Ascending aorta (tissue), 2 donors: ENCODE results near the gene NPS. TPM values are rescaled to one million over a fixed set of nuclear protein-coding genes. Genes with fewer than 3 reads are reported as not detected.

Experiments used
- DNase-seq, 2 donors: peaks; one replicate each; pipeline ENCODE4 v3.0.0-alpha.2; 2019; ENCODE audit warnings: low spot score in 2 of 2
- H3K27ac ChIP-seq, 2 donors: fragments of 200-600 bp; sonication (generic); one replicate each; pipeline ENCODE4 v1.5.1; 2016 to 2017; ENCODE audit warnings: mild to moderate bottlenecking in 1 of 2
- H3K27me3 ChIP-seq: fragments of 200-600 bp; sonication (generic); one replicate; pipeline ENCODE4 v1.5.1; 2017
- H3K36me3 ChIP-seq, 2 donors: fragments of 200-600 bp; sonication (generic); one replicate each; pipeline ENCODE4 v1.5.1; 2016
- H3K4me1 ChIP-seq, 2 donors: fragments of 200-600 bp; sonication (generic); one replicate each; pipeline ENCODE4 v1.5.1; 2016 to 2017; ENCODE audit warnings: mild to moderate bottlenecking in 1 of 2
- H3K4me3 ChIP-seq, 2 donors: fragments of 200-600 bp; sonication (generic); one replicate each; pipeline ENCODE4 v1.5.1; 2016 to 2017; ENCODE audit warnings: mild to moderate bottlenecking in 1 of 2
- H3K9me3 ChIP-seq, 2 donors: fragments of 200-600 bp; sonication (generic); one replicate each; pipeline ENCODE4 v1.5.1; 2016
- intact Hi-C: fragments of 100-400 bp; cut with DNase I; formaldehyde crosslinking; loops from one replicate; pipeline ENCODE4 v1.15.1; 2023
- total RNA-seq: library from RNA; depleted of rRNA; stranded (reverse); fragments of >200 nt; gene quantifications from one replicate; pipeline ENCODE4 v1.1.0, GENCODE V29; 2016
- TF ChIP-seq, protein P1 (sequence below), 3 experiments: fragments of 200-600 bp in 2 of 3; fragments of 450-650 bp in 1 of 3; sonication (generic) in 2 of 3; IDR thresholded peaks; one replicate each; pipeline ENCODE4 v1.5.1; 2016 to 2019; ENCODE audit warnings: antibody characterized with exemption in 3 of 3, mild to moderate bottlenecking in 1 of 3, moderate library complexity in 1 of 3

NPS gene
- total RNA-seq, 1 donor from 2014 or later = not detected

DNA sequence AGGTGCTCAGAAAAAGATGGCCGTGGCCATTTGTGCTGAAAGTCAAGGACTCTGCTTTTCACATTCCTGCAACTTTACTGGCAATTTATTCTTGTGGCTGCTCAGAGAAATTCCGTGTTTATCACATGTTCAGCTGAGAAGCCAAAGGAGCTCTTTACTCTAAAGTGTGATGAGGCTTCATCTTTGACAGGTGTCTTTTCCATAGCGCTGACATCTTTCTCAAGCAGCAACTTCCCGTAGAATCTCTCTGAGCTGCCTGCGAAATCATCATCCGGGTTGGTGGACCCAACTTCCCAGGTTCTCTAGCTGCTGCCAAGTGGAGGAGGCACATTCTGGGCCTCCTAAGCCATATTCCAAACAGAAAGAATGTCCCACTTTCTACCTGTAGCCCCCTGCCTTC, 16.9 kb upstream of the NPS start:
- H3K9me3 ChIP-seq = no peaks in the 10 kb centered on the region
- intact Hi-C loops = no loop called here
- no peaks in the 10 kb centered on the region for H3K36me3 ChIP-seq
- H3K4me1 ChIP-seq = no peaks in the 10 kb centered on the region
- H3K27me3 ChIP-seq = no peaks in the 10 kb centered on the region
- DNase-seq = no peak
- no peak overlapping the region for H3K27ac ChIP-seq
- TF ChIP-seq, protein P1, sequence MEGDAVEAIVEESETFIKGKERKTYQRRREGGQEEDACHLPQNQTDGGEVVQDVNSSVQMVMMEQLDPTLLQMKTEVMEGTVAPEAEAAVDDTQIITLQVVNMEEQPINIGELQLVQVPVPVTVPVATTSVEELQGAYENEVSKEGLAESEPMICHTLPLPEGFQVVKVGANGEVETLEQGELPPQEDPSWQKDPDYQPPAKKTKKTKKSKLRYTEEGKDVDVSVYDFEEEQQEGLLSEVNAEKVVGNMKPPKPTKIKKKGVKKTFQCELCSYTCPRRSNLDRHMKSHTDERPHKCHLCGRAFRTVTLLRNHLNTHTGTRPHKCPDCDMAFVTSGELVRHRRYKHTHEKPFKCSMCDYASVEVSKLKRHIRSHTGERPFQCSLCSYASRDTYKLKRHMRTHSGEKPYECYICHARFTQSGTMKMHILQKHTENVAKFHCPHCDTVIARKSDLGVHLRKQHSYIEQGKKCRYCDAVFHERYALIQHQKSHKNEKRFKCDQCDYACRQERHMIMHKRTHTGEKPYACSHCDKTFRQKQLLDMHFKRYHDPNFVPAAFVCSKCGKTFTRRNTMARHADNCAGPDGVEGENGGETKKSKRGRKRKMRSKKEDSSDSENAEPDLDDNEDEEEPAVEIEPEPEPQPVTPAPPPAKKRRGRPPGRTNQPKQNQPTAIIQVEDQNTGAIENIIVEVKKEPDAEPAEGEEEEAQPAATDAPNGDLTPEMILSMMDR (IDR thresholded peaks at IDR 0.05) = no peak
- H3K4me3 ChIP-seq = no peak overlapping the region

DNA sequence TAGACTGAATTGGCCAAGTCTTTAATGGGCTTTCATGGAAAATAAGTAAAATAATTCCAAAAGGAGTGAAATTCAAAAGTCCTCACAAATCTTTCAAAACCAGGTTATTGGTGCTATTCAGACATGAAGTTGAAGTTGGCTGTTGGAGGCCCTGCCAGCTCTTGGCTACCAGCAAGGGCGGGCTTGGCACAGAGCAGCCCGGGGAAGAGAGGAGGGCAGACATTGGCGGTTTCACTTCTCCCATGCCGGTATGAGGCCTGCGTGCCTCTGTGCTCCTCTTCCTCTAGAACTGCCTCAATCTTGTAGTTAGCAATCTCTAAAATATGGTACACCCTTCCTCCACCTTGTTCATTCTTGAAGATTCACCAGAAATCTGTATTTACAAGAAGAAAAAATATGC, 16.4 kb upstream of the NPS start:
- no peaks in the 10 kb centered on the region for H3K27me3 ChIP-seq
- no peak for DNase-seq
- H3K27ac ChIP-seq = no peak overlapping the region
- TF ChIP-seq, protein P1 (IDR thresholded peaks at IDR 0.05) = no peak
- no peak overlapping the region for H3K4me3 ChIP-seq
- H3K4me1 ChIP-seq = no peaks in the 10 kb centered on the region
- no peaks in the 10 kb centered on the region for H3K36me3 ChIP-seq
- no peaks in the 10 kb centered on the region for H3K9me3 ChIP-seq
- intact Hi-C loops = no loop called here

DNA sequence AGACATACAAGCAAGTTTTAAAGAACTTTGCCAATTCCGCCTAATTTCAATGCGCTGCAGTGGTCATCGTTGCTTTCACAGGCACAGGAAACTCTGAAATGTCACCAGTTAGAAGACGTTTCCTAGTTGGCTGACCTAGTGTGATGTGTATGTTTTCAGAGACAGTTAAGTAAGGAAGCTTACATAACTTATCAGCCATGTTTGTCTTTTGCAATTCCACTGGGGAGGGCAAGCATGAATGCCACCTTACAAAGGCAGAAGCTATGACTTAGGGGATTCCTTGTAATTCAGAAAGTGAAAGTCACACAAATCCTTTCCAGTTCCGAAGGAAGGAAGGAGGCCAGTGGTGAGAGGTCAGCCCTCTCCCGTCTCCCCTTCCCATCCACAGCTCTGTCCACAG, 15.0 kb upstream of the NPS start:
- Histone ChIP-seq H3K4me1 (no peaks in the 10 kb centered on the region), H3K9me3 (no peaks in the 10 kb centered on the region), H3K27me3 (no peaks in the 10 kb centered on the region), H3K27ac (no peak overlapping the region), H3K36me3 (no peaks in the 10 kb centered on the region), H3K4me3 (no peak overlapping the region)
- TF ChIP-seq, protein P1 (IDR thresholded peaks at IDR 0.05) = no peak
- intact Hi-C loops = no loop called here
- DNase-seq = no peak

DNA sequence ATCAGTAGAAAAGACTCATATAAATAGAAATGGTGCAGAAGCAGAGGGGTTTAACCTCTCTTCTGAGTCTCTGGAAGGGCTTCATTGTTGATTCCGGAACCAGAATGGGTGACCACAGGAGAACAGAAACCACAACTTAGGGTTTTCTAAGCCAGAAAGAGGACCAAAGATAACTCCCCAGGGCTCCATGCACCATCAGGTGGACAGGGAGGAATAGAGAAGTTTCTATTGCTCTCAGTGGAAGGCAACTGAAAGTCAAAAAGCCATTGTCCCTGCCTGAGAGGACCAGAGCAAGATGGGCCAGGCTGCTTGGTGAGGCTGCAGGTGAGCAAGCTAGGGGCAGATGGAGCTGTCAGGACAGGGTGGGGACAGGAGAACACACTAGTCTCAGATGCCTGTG, 14.6 kb upstream of the NPS start:
- Histone ChIP-seq H3K27ac (no peak overlapping the region), H3K4me3 (no peak overlapping the region), H3K9me3 (no peaks in the 10 kb centered on the region), H3K4me1 (no peaks in the 10 kb centered on the region), H3K27me3 (no peaks in the 10 kb centered on the region), H3K36me3 (no peaks in the 10 kb centered on the region)
- intact Hi-C loops = no loop called here
- TF ChIP-seq, protein P1 (IDR thresholded peaks at IDR 0.05) = no peak
- no peak for DNase-seq

DNA sequence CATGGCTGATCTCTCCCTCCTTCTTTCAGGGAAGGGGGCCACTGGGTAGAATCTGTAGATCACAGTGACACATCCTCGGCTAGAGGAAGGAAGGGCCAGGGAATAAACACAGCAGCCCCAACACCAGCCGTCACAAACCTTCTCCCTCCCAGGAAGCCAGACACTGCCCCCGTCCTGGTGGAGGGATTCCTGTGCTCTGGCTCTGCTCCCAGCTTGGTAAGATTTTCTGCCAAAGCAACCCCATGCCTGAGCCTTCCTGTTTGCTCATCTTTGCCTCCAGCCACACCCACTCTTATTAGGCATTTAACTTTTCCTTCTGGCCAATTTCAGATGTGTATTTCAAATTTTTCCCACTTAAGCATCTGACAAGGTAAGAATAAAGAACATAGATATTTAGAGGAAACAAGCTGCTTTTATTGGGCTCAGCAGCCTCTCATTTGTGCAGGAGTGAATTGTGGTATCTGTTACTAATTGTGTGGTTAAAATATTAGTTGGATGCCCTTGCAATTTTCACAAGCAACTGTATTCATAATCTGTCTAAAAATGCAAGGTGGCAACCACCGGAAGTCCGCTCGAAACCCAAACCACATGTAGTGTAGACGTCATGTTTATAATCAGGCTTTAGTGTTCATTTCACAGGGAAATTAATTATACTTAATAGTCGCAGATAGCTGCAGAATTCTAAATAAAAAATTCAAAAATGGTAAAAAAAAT, 13.2 kb upstream of the NPS start:
- Histone ChIP-seq H3K36me3 (no peaks in the 10 kb centered on the region), H3K4me1 (no peaks in the 10 kb centered on the region), H3K27me3 (no peaks in the 10 kb centered on the region), H3K9me3 (no peaks in the 10 kb centered on the region), H3K27ac (no peak overlapping the region), H3K4me3 (no peak overlapping the region)
- no peak for DNase-seq
- TF ChIP-seq, protein P1 (IDR thresholded peaks at IDR 0.05) = no peak
- intact Hi-C loops = no loop called here
